Colonic mucosa (tissue), 4 donors: ENCODE data around the gene ZDHHC14. TPM values are rescaled to one million over a fixed set of nuclear protein-coding genes. Genes with fewer than 3 reads are reported as not detected.

ENCODE experiments used
- DNase-seq: peaks from one replicate; pipeline ENCODE4 v3.0.0-alpha.2; 2020
- H3K27ac ChIP-seq: fragments of 200-600 bp; one replicate; pipeline ENCODE4 v1.8.0; 2021
- H3K27me3 ChIP-seq: fragments of 200-600 bp; one replicate; pipeline ENCODE4 v1.8.0; 2021
- H3K36me3 ChIP-seq: fragments of 200-600 bp; one replicate; pipeline ENCODE4 v1.8.0; 2021
- H3K4me1 ChIP-seq: fragments of 200-600 bp; one replicate; pipeline ENCODE4 v1.8.0; 2021; ENCODE audit warnings: mild to moderate bottlenecking
- H3K4me3 ChIP-seq: fragments of 200-600 bp; one replicate; pipeline ENCODE4 v1.8.0; 2021
- H3K9ac ChIP-seq, 2 donors: one replicate each; pipeline ENCODE4 v1.7.0; 2013; ENCODE audit warnings: control low read depth in 2 of 2, low read depth in 2 of 2, low read length in 2 of 2
- H3K9me3 ChIP-seq: fragments of 200-600 bp; one replicate; pipeline ENCODE4 v1.8.0; 2021
- intact Hi-C: fragments of 100-400 bp; cut with DNase I; formaldehyde crosslinking; loops from one replicate; pipeline ENCODE4 v1.14.1; 2022
- total RNA-seq, 2 donors: library from RNA; stranded (reverse); fragmentation: NEBNext Ultra II Directional in 1 of 2; extraction: Animal tissue kit (Norgen Biotek cat#: 25700) in 1 of 2; gene quantifications; one replicate each; pipeline ENCODE4 v1.2.1, GENCODE V29; 2021
- TF ChIP-seq, protein P1 (sequence below): fragments of 200-600 bp; IDR thresholded peaks from one replicate; pipeline ENCODE4 v1.8.0; 2022; ENCODE audit warnings: antibody characterized with exemption, mild to moderate bottlenecking
- donor health status: healthy.
- donor health status: DM: no; HTN: no; CAD: no.
- donor health status: DM: no; HTN: no; CAD: no.

The ZDHHC14 gene
- total RNA-seq, 2 donors from 2014 or later, result 8.4 to 11.4 TPM

DNA sequence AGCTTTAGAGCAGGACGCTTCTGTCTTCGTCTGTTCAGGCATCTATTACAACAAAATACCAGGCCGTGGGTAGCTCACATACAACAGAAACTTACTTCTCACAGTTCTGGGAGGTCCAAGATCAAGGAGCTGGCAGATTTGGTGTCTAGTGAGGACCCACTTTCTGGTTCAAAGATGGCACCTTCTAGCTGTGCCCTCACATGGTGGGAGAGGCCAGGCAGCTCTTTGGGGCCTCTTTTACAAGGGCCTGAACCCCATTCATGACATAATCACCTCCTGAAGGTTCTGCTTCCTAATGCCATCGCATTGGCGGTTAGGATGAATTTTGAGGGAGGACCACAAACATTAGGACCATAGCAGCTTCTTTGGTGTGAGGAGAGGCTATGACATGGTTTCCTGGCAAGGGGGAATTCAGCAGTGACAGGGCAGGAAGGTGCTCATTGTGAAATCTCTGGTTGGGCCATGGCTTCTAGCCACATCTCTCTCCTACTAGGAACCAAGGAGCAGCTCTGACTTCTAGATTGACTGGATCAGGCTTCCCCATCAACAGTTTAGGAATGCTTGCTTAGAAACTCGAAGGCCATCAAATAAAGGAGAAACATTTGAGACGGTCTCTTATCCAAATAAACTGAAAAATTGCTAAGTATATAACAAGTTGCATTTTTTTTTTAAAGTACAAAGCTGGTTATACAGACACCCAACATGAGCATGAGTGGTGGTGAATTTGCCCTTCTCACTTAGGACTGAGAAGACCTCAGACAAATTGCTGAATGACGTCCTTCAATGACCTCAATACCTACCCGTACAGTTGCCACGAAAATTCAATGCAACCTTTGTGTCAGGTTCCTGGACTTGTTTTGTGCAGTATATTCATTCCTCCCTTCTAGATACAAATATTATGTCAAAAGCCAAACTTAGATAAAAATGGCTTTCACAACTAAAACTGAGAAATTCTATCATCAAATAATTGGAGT, 140.7 kb downstream of the ZDHHC14 start:
- intact Hi-C loops, result no loop called here
- H3K4me3 ChIP-seq, result no peak overlapping the region
- TF ChIP-seq, protein P1, sequence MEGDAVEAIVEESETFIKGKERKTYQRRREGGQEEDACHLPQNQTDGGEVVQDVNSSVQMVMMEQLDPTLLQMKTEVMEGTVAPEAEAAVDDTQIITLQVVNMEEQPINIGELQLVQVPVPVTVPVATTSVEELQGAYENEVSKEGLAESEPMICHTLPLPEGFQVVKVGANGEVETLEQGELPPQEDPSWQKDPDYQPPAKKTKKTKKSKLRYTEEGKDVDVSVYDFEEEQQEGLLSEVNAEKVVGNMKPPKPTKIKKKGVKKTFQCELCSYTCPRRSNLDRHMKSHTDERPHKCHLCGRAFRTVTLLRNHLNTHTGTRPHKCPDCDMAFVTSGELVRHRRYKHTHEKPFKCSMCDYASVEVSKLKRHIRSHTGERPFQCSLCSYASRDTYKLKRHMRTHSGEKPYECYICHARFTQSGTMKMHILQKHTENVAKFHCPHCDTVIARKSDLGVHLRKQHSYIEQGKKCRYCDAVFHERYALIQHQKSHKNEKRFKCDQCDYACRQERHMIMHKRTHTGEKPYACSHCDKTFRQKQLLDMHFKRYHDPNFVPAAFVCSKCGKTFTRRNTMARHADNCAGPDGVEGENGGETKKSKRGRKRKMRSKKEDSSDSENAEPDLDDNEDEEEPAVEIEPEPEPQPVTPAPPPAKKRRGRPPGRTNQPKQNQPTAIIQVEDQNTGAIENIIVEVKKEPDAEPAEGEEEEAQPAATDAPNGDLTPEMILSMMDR, result no peak
- H3K9me3 ChIP-seq, result no peaks in the 10 kb centered on the region
- no peak overlapping the region for H3K9ac ChIP-seq
- no peaks in the 10 kb centered on the region for H3K27me3 ChIP-seq
- H3K27ac ChIP-seq, result no peak overlapping the region
- H3K36me3 ChIP-seq, result no peaks in the 10 kb centered on the region
- no peaks in the 10 kb centered on the region for H3K4me1 ChIP-seq
- no peak for DNase-seq

DNA sequence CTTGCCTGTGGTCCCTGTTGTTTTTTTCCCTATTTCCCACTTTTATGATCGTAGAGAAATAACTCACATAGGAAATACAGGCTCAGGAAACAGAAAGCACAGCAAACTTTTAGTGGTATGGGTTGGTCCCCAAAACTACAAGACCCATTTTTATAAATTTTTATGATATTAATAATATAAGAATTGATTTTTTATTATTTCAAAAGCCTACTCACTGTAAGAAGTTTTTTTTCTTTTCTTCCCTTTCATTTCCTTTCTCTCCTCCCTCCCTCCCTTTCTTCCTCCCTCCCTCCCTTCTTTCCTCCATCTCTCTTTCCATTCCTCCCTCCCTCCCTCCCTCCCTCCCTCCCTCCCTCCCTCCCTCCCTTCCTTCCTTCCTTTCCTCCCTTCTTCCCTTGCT, 141.5 kb downstream of the ZDHHC14 start:
- Histone ChIP-seq H3K9ac (no peak overlapping the region), H3K4me1 (no peaks in the 10 kb centered on the region), H3K4me3 (no peak overlapping the region), H3K27me3 (no peaks in the 10 kb centered on the region), H3K27ac (no peak overlapping the region), H3K9me3 (no peaks in the 10 kb centered on the region), H3K36me3 (no peaks in the 10 kb centered on the region)
- intact Hi-C loops, result no loop called here
- TF ChIP-seq, protein P1, result no peak
- no peak for DNase-seq

DNA sequence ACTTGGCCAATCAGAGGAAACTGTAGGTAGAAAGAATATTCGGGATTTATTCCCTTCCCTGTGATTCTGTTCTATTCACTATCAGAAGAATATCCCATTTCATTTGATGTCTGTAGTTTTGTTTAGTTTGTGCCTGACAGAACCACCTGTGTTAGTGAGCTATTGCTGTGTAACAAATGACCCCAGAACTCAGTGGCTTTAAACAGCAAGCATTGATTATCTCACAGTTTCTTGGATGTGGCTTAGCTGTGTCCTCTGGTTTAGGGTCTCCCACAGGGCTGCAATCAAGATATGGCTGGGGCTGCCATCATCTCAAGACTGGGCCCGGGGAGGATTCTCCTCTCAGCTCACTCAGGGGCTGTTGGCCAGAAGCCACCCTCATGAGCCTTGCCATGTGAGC, 143.7 kb downstream of the ZDHHC14 start:
- H3K9me3 ChIP-seq, result no peaks in the 10 kb centered on the region
- H3K27me3 ChIP-seq, result no peaks in the 10 kb centered on the region
- no peak overlapping the region for H3K27ac ChIP-seq
- DNase-seq, result no peak
- TF ChIP-seq, protein P1, result no peak
- H3K4me3 ChIP-seq, result no peak overlapping the region
- H3K36me3 ChIP-seq, result no peaks in the 10 kb centered on the region
- no peak overlapping the region for H3K9ac ChIP-seq
- H3K4me1 ChIP-seq, result no peaks in the 10 kb centered on the region
- intact Hi-C loops, result no loop called here

DNA sequence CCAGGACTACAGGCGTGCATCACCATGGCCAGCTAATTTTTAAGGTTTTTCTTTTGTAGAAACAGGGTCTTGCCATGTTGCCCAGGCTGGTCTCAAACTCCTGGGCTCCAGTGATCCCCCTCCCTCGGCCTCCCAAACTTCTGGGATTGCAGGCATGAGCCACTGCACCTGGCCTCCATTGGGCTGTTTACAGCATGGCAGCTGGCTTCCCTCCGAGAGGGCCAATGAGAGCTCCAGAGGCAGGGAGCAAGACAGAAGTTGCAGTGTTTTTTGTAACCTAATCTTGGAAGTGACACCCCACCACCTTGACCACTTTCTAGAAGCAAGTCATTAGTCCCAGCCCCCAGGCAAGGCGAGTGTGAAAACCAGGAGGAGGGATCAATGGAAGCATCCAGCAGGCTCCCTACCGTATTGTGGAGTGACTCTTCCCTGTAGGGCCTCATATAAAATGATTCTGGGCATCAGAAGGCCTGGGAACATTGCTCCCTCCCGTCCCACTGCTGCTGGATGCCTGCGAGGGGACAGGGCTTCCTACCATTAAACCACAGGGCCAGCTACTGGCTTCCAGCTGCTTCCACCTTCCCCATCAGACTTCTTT, 144.4 kb downstream of the ZDHHC14 start:
- H3K4me3 ChIP-seq, result no peak overlapping the region
- no peaks in the 10 kb centered on the region for H3K27me3 ChIP-seq
- H3K9ac ChIP-seq, result no peak overlapping the region
- intact Hi-C loops, result no loop called here
- H3K27ac ChIP-seq, result no peak overlapping the region
- no peaks in the 10 kb centered on the region for H3K36me3 ChIP-seq
- no peaks in the 10 kb centered on the region for H3K9me3 ChIP-seq
- TF ChIP-seq, protein P1, result no peak
- DNase-seq, result no peak
- H3K4me1 ChIP-seq, result no peaks in the 10 kb centered on the region

DNA sequence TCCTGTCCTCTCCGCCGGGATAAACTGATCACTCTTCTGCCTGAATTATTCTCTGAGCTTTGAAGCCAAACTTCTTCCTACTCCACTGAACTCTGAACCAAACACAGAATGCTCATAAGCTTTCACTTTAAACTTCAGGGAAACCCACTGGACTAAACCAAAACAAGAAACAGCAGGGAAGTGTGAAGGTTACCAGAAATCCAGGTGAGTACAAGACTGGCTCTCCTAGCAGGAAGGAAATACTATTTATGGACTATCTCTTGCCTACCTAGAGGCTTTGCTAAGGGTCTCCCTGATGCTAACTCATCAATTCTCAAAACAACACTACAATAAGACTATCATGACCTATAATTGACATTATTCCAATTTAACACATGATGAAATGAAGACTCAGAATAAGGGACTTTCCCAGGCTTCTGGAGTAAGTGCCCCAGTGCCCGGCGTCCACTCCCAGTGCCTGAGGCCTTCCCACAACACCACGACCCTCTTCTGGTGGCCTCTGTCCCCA, 145.0 kb downstream of the ZDHHC14 start:
- TF ChIP-seq, protein P1, result no peak
- Histone ChIP-seq H3K9ac (no peak overlapping the region), H3K4me3 (no peak overlapping the region), H3K9me3 (no peaks in the 10 kb centered on the region), H3K4me1 (no peaks in the 10 kb centered on the region), H3K27ac (no peak overlapping the region), H3K27me3 (no peaks in the 10 kb centered on the region), H3K36me3 (no peaks in the 10 kb centered on the region)
- no peak for DNase-seq
- intact Hi-C loops, result no loop called here
